GM08714 (cell line): ENCODE measurements around the gene PRDX6.
"Not testable (repeated sequence)": the region's sequence is repeated elsewhere in the genome, so short reads cannot be mapped to it uniquely, and the experiment has no call there.

Experiments used
- H3K4me3 ChIP-seq: fragments of 200-500 bp; sonication (Bioruptor generic); 2 replicates; pipeline ENCODE4 v1.5.1; 2014; ENCODE audit warnings: mild to moderate bottlenecking, low read length, inconsistent platforms
- ZNF274 ChIP-seq: IDR thresholded peaks from 2 replicates; pipeline ENCODE4 v1.6.1; 2012; ENCODE audit warnings: mild to moderate bottlenecking, low read depth, low read length

PRDX6 gene

GRCh38 chr1:173476665-173477285, 360 bp upstream of the PRDX6 start:
- peak overlapping the region; percentile 82 for H3K4me3 ChIP-seq
- no peak for TF ChIP-seq ZNF274

GRCh38 chr1:173478094-173478674, 1.0 kb downstream of the PRDX6 start:
- peak overlapping the region; percentile 81 for H3K4me3 ChIP-seq
- no peak for TF ChIP-seq ZNF274

- H3K4me3 ChIP-seq = no peak overlapping the region
- TF ChIP-seq ZNF274 = no peak
Observed at GRCh38 chr1:173479649-173480048, 2.5 kb downstream of the PRDX6 start.

- no peak for TF ChIP-seq ZNF274
- no peak overlapping the region for H3K4me3 ChIP-seq
Observed at GRCh38 chr1:173481195-173481772, 4.1 kb downstream of the PRDX6 start.

- no peak for TF ChIP-seq ZNF274
- H3K4me3 ChIP-seq = no peak overlapping the region
Observed at GRCh38 chr1:173482683-173483082, 5.5 kb downstream of the PRDX6 start.

- H3K4me3 ChIP-seq = no peak overlapping the region
- TF ChIP-seq ZNF274 = no peak
Observed at GRCh38 chr1:173484276-173484675, 7.1 kb downstream of the PRDX6 start.

- TF ChIP-seq ZNF274 = no peak
- H3K4me3 ChIP-seq = no peak overlapping the region
Observed at GRCh38 chr1:173485401-173485800, 8.3 kb downstream of the PRDX6 start.

- no peak for TF ChIP-seq ZNF274
Observed at GRCh38 chr1:173488001-173488400, 10.9 kb downstream of the PRDX6 start.

GRCh38 chr1:173489149-173489600, 12.0 kb downstream of the PRDX6 start:
- TF ChIP-seq ZNF274 = no peak
- no peak overlapping the region for H3K4me3 ChIP-seq

More at GRCh38 chr1:173488001-173488400, 10.9 kb downstream of the PRDX6 start:
- no peak overlapping the region for H3K4me3 ChIP-seq

GRCh38 chr1:173489929-173490328, 12.8 kb downstream of the PRDX6 start:
- no peak for TF ChIP-seq ZNF274
- no peak overlapping the region for H3K4me3 ChIP-seq

- no peak overlapping the region for H3K4me3 ChIP-seq
- TF ChIP-seq ZNF274 = no peak
Observed at GRCh38 chr1:173491508-173491907, 14.4 kb downstream of the PRDX6 start.

- not testable (repeated sequence) for H3K4me3 ChIP-seq
Observed at GRCh38 chr1:173493125-173493524, 16.0 kb downstream of the PRDX6 start.

GRCh38 chr1:173495609-173496267, 18.6 kb downstream of the PRDX6 start:
- H3K4me3 ChIP-seq = no peak overlapping the region
- no peak for TF ChIP-seq ZNF274

- no peak overlapping the region for H3K4me3 ChIP-seq
- no peak for TF ChIP-seq ZNF274
Observed at GRCh38 chr1:173496757-173497320, 19.7 kb downstream of the PRDX6 start.

- TF ChIP-seq ZNF274 = no peak
- H3K4me3 ChIP-seq = no peak overlapping the region
Observed at GRCh38 chr1:173499729-173500128, 22.6 kb downstream of the PRDX6 start.

GRCh38 chr1:173502104-173502503, 25.0 kb downstream of the PRDX6 start:
- no peak overlapping the region for H3K4me3 ChIP-seq
- no peak for TF ChIP-seq ZNF274
